NCI-H2107 (cell line): Measurements from ENCODE around the gene F8A2.
"Not testable (repeated sequence)": the region's sequence is repeated elsewhere in the genome, so short reads cannot be mapped to it uniquely, and the experiment has no call there.

Experiments used
- DNase-seq: peaks from one replicate; lab custom pipeline; 2025; lab: John Stamatoyannopoulos, UW

Gene F8A2

GRCh38 chrX:155381843-155382528, at the start of gene F8A2:
TSS of gene F8A2 (plus strand) at chrX:155382095. CDS start at chrX:155382115, 20 bp downstream.
- DNase-seq: not testable (repeated sequence)

GRCh38 chrX:155333544-155334100, 48.3 kb upstream of the F8A2 start:
- DNase-seq: no peak

- no peak for DNase-seq
These were observed 47.2 kb upstream of the F8A2 start, which contains the start of gene CLIC2 for GRCh38 chrX:155334486-155335336. TSS of gene CLIC2 (minus strand) at chrX:155334614. CDS start at chrX:155334427, 187 bp downstream.

- DNase-seq: not testable (repeated sequence)
These were observed 46.6 kb upstream of the F8A2 start for GRCh38 chrX:155335337-155335712.

GRCh38 chrX:155345689-155346088, 36.2 kb upstream of the F8A2 start:
- DNase-seq: not testable (repeated sequence)

- not testable (repeated sequence) for DNase-seq
These were observed 32.4 kb upstream of the F8A2 start for GRCh38 chrX:155349448-155349847.

GRCh38 chrX:155363712-155364111, 18.2 kb upstream of the F8A2 start:
- not testable (repeated sequence) for DNase-seq

GRCh38 chrX:155373777-155374458, 8.0 kb upstream of the F8A2 start:
- DNase-seq: not testable (repeated sequence)

- DNase-seq: not testable (repeated sequence)
These were observed 2.1 kb upstream of the F8A2 start for GRCh38 chrX:155379802-155380201.

GRCh38 chrX:155382529-155382967, 653 bp downstream of the F8A2 start:
- not testable (repeated sequence) for DNase-seq

GRCh38 chrX:155389634-155390033, 7.7 kb downstream of the F8A2 start:
- no peak for DNase-seq

GRCh38 chrX:155394747-155395276, 12.9 kb downstream of the F8A2 start:
- DNase-seq: not testable (repeated sequence)

GRCh38 chrX:155406429-155406828, 24.5 kb downstream of the F8A2 start:
- no peak for DNase-seq

GRCh38 chrX:155417769-155418168, 35.9 kb downstream of the F8A2 start:
- DNase-seq: no peak
